CD4-positive, CD25-positive, alpha-beta regulatory T cell (primary cell): ENCODE measurements around the gene BAG5. TPM values are rescaled to one million over a fixed set of nuclear protein-coding genes. Genes with fewer than 3 reads are reported as not detected.
A peak's percentile ranks its signal among the peaks of the same experiment; 100 is the strongest.

Experiments
- ATAC-seq, 2 donors: fragments of 150-1000 bp; cut with Tn5 transposase; one replicate each; pipeline ENCODE4 v1.10.0; 2021; ENCODE audit warnings: low read depth in 2 of 2, moderate number of reproducible peaks in 2 of 2, moderate library complexity in 1 of 2
- DNase-seq, 3 donors: peaks; one replicate each; pipeline versions ENCODE4 v3.0.0 to v3.0.0-alpha.2; 2012 to 2022; ENCODE audit warnings: mixed read lengths in 1 of 3
- H3K27ac ChIP-seq: one replicate; pipeline ENCODE4 v1.7.0; 2013; ENCODE audit warnings: mild to moderate bottlenecking, low read length; ENCODE audit not compliant: insufficient read depth, poor library complexity, severe bottlenecking
- H3K27me3 ChIP-seq: one replicate; pipeline ENCODE4 v1.7.0; 2013; ENCODE audit warnings: low read length; ENCODE audit not compliant: control insufficient read depth, insufficient read depth
- H3K36me3 ChIP-seq: one replicate; pipeline ENCODE4 v1.7.0; 2013; ENCODE audit warnings: mild to moderate bottlenecking, low read length, moderate library complexity; ENCODE audit not compliant: control insufficient read depth, insufficient read depth
- H3K4me1 ChIP-seq: 2 replicates; pipeline ENCODE4 v1.7.0; 2013; ENCODE audit warnings: mild to moderate bottlenecking, low read length; ENCODE audit not compliant: insufficient read depth, control insufficient read depth, poor library complexity, severe bottlenecking
- H3K4me3 ChIP-seq: one replicate; pipeline ENCODE4 v1.7.0; 2013; ENCODE audit warnings: low read depth, mild to moderate bottlenecking, low read length, moderate library complexity
- H3K9me3 ChIP-seq, 2 experiments: 1 replicate in 1 of 2; 2 replicates in 1 of 2; pipeline ENCODE4 v1.7.0; 2013; ENCODE audit warnings: low read length in 2 of 2, mild to moderate bottlenecking in 1 of 2, moderate library complexity in 1 of 2; ENCODE audit not compliant: control insufficient read depth in 2 of 2
- H3K27ac Mint-ChIP-seq, 3 donors: one replicate each; pipeline ENCODE4 v1.8.0; 2020 to 2022; ENCODE audit warnings: mild to moderate bottlenecking in 3 of 3, mixed read lengths in 3 of 3, moderate library complexity in 2 of 3
- H3K27me3 Mint-ChIP-seq: one replicate; pipeline ENCODE4 v1.8.0; 2022; ENCODE audit warnings: mild to moderate bottlenecking, mixed read lengths
- H3K36me3 Mint-ChIP-seq: one replicate; pipeline ENCODE4 v1.8.0; 2020; ENCODE audit warnings: mixed read lengths
- H3K4me1 Mint-ChIP-seq, 4 donors: one replicate each; pipeline ENCODE4 v1.8.0; 2020 to 2022; ENCODE audit warnings: mixed read lengths in 4 of 4, mild to moderate bottlenecking in 1 of 4
- H3K4me3 Mint-ChIP-seq, 4 donors: one replicate each; pipeline ENCODE4 v1.8.0; 2020 to 2022; ENCODE audit warnings: mild to moderate bottlenecking in 4 of 4, mixed read lengths in 4 of 4, moderate library complexity in 3 of 4
- H3K9me3 Mint-ChIP-seq, 7 donors: one replicate each; pipeline ENCODE4 v1.8.0; 2020 to 2022; ENCODE audit warnings: mixed read lengths in 7 of 7, mild to moderate bottlenecking in 3 of 7, moderate library complexity in 2 of 7
- polyA plus RNA-seq, 4 donors: library from polyadenylated mRNA; unstranded; fragments of 300-500 nt; fragmentation: Illumina TruSeq; gene quantifications; one replicate each; pipeline ENCODE4 v1.2.3, GENCODE V29; 2021
- total RNA-seq: library from RNA; stranded (reverse); gene quantifications from one replicate; pipeline ENCODE4 v1.2.3, GENCODE V29; 2022

The BAG5 gene
- total and polyA plus RNA-seq, 5 donors from 2014 or later: 31.8 to 42.4 (median 38.8) TPM

DNA sequence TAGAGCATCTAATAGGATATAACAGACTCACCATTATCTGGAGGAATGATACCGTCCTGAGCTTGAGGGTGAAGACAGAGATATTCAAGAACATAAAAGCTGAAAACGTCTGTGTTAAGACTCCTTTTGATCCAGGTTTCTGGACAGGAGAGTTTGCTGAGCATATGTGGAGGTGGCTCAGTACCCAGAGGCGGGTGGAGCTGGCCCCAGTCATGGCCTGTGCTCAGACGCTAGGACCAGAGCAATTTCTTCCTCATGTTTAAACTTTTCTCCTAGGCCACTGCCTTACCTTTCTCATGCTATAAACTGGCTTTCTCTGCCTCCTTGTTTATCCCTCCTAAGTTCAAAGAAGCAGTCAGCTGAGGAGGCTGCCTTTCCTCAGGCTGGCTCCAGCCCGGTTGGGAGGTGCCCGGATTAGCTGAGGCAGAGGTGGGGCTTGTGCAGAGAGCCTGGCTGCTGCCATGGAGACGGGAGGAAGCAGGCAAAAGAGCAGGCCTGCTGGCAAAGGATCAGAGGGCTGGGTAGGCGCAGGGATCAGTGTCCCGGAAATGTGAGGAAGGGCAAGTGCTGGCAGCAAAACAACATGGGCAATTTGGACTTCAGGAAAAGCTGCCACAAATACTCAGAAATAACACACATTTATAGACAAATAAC, 14.0 kb upstream of the BAG5 start:
- Histone ChIP-seq H3K9me3 (no peaks in the 10 kb centered on the region), H3K36me3 (peaks cover 44% of the 10 kb centered on the region), H3K4me1 (no peaks in the 10 kb centered on the region), H3K4me3 (no peak overlapping the region), H3K27me3 (no peaks in the 10 kb centered on the region), H3K27ac (no peak overlapping the region)
- ATAC-seq: no peak
- H3K4me3 Mint-ChIP-seq: no peak overlapping the region
- H3K36me3 Mint-ChIP-seq: peaks cover 30% of the 10 kb centered on the region
- no peak for DNase-seq
- peaks cover 0 to 5% (median 0%) of the 10 kb centered on the region in 4 donors for H3K4me1 Mint-ChIP-seq
- no peaks in the 10 kb centered on the region for H3K27me3 Mint-ChIP-seq
- H3K27ac Mint-ChIP-seq: no peak overlapping the region
- H3K9me3 Mint-ChIP-seq: no peaks in the 10 kb centered on the region

DNA sequence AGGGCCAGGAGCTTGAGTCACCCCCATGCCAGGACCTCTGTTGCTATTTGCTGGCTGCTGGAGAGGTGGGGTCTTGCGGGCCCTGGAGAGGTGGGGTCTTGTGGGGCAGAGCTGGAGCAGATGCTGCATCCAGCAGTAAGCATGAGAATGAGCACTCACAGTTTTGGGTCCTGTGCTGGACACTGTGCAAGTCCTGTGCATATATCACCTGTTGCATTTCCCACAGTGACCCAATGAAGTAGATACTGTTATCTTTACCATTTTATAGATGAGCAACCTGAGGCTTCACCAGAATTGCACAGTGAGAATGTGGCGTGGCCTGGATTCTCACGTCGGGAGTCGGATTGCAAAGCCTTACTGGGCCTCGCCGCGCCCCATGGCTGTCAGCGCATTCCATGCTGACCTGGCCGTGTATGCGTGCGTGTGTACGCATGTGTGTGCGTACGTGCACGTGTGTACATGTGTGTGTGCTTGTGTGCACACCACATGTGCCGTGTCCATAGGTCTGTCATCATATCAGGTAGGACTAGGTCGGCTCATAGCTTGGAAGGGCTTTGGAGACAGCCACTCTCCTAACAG, 12.3 kb upstream of the BAG5 start:
- H3K27ac ChIP-seq: no peak overlapping the region
- Mint-ChIP-seq H3K27ac (peak overlapping the region in 1 of 3 donors; percentile 69), H3K4me3 (no peak overlapping the region), H3K9me3 (no peaks in the 10 kb centered on the region), H3K36me3 (peaks cover 25% of the 10 kb centered on the region), H3K27me3 (no peaks in the 10 kb centered on the region), H3K4me1 (peaks cover 0 to 5% (median 0%) of the 10 kb centered on the region in 4 donors)
- H3K9me3 ChIP-seq: no peaks in the 10 kb centered on the region
- H3K36me3 ChIP-seq: peaks cover 43% of the 10 kb centered on the region
- no peak overlapping the region for H3K4me3 ChIP-seq
- no peaks in the 10 kb centered on the region for H3K4me1 ChIP-seq
- H3K27me3 ChIP-seq: no peaks in the 10 kb centered on the region
- DNase-seq (no peak), ATAC-seq (no peak)

DNA sequence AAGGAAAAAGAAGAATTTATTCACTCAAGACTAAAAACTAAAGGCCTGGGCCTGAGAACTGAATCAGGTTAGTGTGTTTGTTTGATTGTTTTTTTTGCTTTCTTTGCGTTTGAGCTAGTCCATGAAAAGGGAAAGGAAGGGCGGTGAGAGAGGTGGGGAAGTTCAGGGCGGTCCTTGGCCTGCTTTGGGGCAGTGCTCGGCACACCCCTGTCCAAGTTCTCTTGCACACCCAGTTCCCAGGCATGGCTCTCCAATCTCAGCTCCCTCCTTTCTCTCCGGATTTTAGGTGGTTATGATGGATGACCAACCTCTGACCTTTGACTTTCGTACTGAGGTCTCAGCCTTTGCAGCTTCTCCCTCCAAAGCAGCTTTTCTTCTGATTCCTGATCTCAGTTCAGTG, 11.6 kb upstream of the BAG5 start:
- H3K36me3 ChIP-seq: peaks cover 42% of the 10 kb centered on the region
- no peaks in the 10 kb centered on the region for H3K27me3 ChIP-seq
- H3K4me3 ChIP-seq: no peak overlapping the region
- H3K4me1 Mint-ChIP-seq: peaks cover 0 to 5% (median 0%) of the 10 kb centered on the region in 4 donors
- H3K4me1 ChIP-seq: no peaks in the 10 kb centered on the region
- no peaks in the 10 kb centered on the region for H3K9me3 ChIP-seq
- no peak overlapping the region for H3K4me3 Mint-ChIP-seq
- DNase-seq (no peak), ATAC-seq (no peak)
- H3K36me3 Mint-ChIP-seq: peaks cover 25% of the 10 kb centered on the region
- H3K27me3 Mint-ChIP-seq: no peaks in the 10 kb centered on the region
- H3K27ac ChIP-seq: no peak overlapping the region
- H3K9me3 Mint-ChIP-seq: no peaks in the 10 kb centered on the region
- H3K27ac Mint-ChIP-seq: no peak overlapping the region

DNA sequence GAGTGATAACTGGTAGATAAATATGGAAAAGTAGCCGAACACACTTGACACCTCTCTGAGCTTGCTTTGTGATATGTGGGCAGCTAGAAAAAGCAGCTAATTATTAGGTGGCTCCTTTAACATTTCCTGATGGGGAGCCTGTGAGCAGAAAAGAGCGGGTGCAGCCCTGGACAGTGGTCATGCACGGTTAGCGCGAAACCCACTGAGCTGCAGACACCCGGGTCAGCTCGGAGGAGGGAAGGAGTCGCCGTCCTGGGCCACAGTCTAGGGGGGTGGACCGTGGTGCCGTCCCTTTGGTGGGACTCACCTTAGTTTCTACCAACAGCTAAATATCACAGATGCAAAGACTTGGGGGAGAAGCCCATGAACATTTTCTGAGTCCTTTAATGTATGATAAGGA, 7.0 kb upstream of the BAG5 start:
- Mint-ChIP-seq H3K27me3 (no peaks in the 10 kb centered on the region), H3K36me3 (peaks cover 4% of the 10 kb centered on the region), H3K4me3 (peak overlapping the region in 1 of 4 donors; percentile 47), H3K27ac (peak overlapping the region in 1 of 3 donors; percentile 22), H3K9me3 (no peaks in the 10 kb centered on the region), H3K4me1 (peaks cover 0 to 22% (median 12%) of the 10 kb centered on the region in 4 donors)
- no peak overlapping the region for H3K4me3 ChIP-seq
- no peaks in the 10 kb centered on the region for H3K9me3 ChIP-seq
- no peaks in the 10 kb centered on the region for H3K27me3 ChIP-seq
- no peak for ATAC-seq
- H3K27ac ChIP-seq: no peak overlapping the region
- H3K4me1 ChIP-seq: no peaks in the 10 kb centered on the region
- no peak for DNase-seq
- peaks cover 14% of the 10 kb centered on the region for H3K36me3 ChIP-seq

DNA sequence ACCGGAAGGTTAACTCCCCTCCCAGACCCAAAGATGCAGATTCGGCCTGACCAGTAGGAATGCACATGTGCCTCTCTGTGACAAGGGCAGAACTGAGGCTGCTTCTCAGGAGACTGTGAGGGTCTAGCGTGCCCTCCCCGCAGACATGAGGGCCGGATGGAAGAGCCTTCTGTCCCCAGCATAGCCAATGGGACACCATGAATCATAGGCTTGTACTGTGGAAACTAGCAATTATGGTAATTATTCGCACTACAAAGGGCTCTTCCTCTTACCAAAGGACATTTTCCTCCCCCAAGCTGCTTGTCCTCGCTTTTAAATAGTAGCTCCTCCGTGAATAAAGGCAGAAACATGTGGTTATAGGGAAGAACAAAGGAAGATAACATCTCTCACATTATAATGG, 6.5 kb upstream of the BAG5 start:
- H3K27ac ChIP-seq: no peak overlapping the region
- Mint-ChIP-seq H3K4me1 (peaks cover 0 to 26% (median 16%) of the 10 kb centered on the region in 4 donors), H3K27me3 (no peaks in the 10 kb centered on the region), H3K36me3 (no peaks in the 10 kb centered on the region), H3K9me3 (no peaks in the 10 kb centered on the region), H3K4me3 (peak overlapping the region in 1 of 4 donors; percentile 47), H3K27ac (peak overlapping the region in 1 of 3 donors; percentile 22)
- H3K27me3 ChIP-seq: no peaks in the 10 kb centered on the region
- DNase-seq (no peak), ATAC-seq (no peak)
- no peak overlapping the region for H3K4me3 ChIP-seq
- peaks cover 10% of the 10 kb centered on the region for H3K36me3 ChIP-seq
- no peaks in the 10 kb centered on the region for H3K9me3 ChIP-seq
- H3K4me1 ChIP-seq: peaks cover 4% of the 10 kb centered on the region

DNA sequence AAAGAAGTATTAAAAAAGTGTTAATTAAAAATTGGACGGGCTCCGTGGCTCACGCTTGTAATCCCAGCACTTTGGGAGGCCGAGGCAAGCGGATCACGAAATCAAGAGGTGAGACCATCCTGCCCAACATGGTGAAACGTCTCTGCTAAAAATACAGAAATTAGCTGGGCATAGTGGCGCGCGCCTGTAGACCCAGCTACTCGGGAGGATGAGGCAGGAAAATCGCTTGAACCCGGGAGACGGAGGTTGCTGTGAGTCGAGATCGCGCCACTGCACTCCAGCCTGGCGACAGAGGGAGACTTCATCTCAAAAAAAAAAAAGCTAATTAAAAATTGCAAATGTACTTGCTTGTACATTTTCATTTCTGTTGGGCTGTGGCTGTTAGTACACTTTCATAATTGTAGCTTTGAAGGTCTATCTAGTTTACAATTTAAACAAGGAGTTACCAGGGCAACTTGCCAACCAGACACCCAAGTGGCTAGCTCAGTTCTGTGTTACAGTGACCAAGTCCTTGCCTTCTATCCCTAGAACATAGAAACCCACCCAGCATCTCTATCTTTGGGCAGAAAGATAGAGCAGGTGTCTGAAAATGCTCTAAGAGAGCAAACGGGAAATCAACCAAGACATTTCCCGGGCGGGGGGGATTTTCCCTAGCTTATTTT, 1.5 kb upstream of the BAG5 start:
- peaks cover 10% of the 10 kb centered on the region for H3K36me3 Mint-ChIP-seq
- no peaks in the 10 kb centered on the region for H3K9me3 Mint-ChIP-seq
- H3K27ac Mint-ChIP-seq: peak overlapping the region in 1 of 3 donors; percentile 87
- ATAC-seq: no peak
- no peak for DNase-seq
- H3K27me3 Mint-ChIP-seq: peaks cover 8% of the 10 kb centered on the region
- Histone ChIP-seq H3K27ac (no peak overlapping the region), H3K4me1 (peaks cover 42% of the 10 kb centered on the region), H3K27me3 (no peaks in the 10 kb centered on the region), H3K36me3 (peaks cover 14% of the 10 kb centered on the region), H3K9me3 (no peaks in the 10 kb centered on the region), H3K4me3 (peak overlapping the region; percentile 82)
- peaks cover 13 to 65% (median 45%) of the 10 kb centered on the region in 4 donors for H3K4me1 Mint-ChIP-seq
- H3K4me3 Mint-ChIP-seq: peak overlapping the region; percentile 80 to 94 (median 93)

DNA sequence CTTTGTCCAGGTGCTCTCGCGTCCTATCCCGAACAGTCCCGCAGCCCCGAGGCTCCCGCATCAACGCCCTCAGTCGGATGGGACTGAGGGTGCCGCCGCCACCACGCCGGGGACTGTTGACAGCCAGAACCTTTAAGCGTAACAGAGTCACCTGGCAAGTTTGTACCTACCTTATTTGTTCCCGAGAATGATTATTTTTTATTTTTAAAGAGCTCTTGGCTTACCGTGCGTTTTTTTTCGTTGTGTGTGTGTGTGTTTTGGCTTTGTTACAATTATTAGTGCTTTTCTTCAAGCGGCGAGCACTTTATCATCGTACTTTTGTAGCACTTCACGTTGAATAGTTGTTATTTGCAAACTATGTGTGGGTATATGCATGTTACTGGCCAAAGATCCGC, 766 bp upstream of the BAG5 start:
- DNase-seq: no peak

More for the DNA sequence above, 766 bp upstream of the BAG5 start:
- peak overlapping the region; percentile 51 to 90 (median 87) for H3K27ac Mint-ChIP-seq
- Histone ChIP-seq H3K9me3 (no peaks in the 10 kb centered on the region), H3K36me3 (peaks cover 20% of the 10 kb centered on the region), H3K4me3 (peak overlapping the region; percentile 82), H3K27ac (peak overlapping the region; percentile 89), H3K4me1 (peaks cover 48% of the 10 kb centered on the region), H3K27me3 (no peaks in the 10 kb centered on the region)
- H3K27me3 Mint-ChIP-seq: peaks cover 8% of the 10 kb centered on the region
- peak in 1 of 2 donors; percentile 12 for ATAC-seq
- H3K4me3 Mint-ChIP-seq: peak overlapping the region; percentile 88 to 94 (median 93)
- H3K4me1 Mint-ChIP-seq: peaks cover 13 to 73% (median 48%) of the 10 kb centered on the region in 4 donors
- no peaks in the 10 kb centered on the region for H3K9me3 Mint-ChIP-seq
- H3K36me3 Mint-ChIP-seq: peaks cover 15% of the 10 kb centered on the region
